Choroid plexus epithelial cell (primary cell): ENCODE data around the gene RPS6KA4.

Source experiments
- DNase-seq: peaks from one replicate; pipeline ENCODE4 v3.0.0-alpha.2; 2010; ENCODE audit warnings: low read depth
- H3K4me3 ChIP-seq: 2 replicates; pipeline ENCODE4 v1.5.1; 2011; ENCODE audit warnings: low read depth, mild to moderate bottlenecking, control low read depth, low read length, moderate library complexity
- CTCF ChIP-seq: conservative IDR thresholded peaks from 2 replicates; pipeline ENCODE4 v1.5.1; 2011; ENCODE audit warnings: low read depth, mild to moderate bottlenecking, control low read depth, inconsistent platforms, low read length, moderate library complexity

RPS6KA4 gene

GRCh38 chr11:64316672-64317324, 42.2 kb upstream of the RPS6KA4 start:
- H3K4me3 ChIP-seq: peak overlapping the region; percentile 99
- TF ChIP-seq CTCF: peak; percentile 20
- peak; percentile 26 for DNase-seq

DNA sequence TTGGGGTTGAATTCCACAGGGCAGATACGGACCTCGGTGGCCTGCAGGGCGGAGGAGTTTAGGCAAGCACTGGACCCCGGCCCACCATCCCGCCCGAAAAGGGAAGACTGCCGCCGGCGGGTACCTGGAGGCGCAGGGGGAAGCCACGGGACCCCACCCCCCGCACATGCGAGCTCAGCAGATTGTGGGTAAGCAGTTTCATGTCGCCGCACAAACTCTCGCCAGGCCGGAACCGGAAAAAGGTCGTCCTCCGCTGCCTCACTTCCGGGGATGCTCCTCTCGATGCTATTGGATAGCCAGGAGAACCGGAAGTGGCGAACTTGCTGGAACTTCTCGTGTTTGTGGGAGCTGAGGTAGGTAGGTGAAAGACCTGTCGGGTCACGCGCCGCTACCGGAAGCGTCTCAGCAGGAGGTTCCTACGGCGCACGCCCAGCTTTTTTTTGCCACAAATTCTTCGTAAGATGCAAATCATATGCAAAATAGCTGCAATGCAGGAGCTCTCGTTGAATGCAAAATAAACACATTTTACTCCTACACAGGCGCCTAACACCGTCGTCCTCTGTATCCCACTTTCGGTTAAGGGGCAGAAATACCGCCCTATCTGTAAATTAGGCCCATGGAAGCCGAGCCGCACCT, 41.5 kb upstream of the RPS6KA4 start, which contains the start of gene TRMT112:
Gene TRMT112 (minus strand): TSS at position 235 of the 636 bp plus-strand sequence. CDS start 33 bp downstream, at position 202.
- peak; percentile 99 for DNase-seq
- peak within 1 kb of the TSS; percentile 99 for H3K4me3 ChIP-seq
- TF ChIP-seq CTCF: no peak

GRCh38 chr11:64317961-64318765, 40.8 kb upstream of the RPS6KA4 start, which contains the start of gene PRDX5:
Gene PRDX5 (plus strand): TSS chr11:64318121. CDS start chr11:64318216, 95 bp downstream.
- peak within 1 kb of the TSS; percentile 99 for H3K4me3 ChIP-seq
- peak; percentile 97 for DNase-seq
- no peak for TF ChIP-seq CTCF

DNA sequence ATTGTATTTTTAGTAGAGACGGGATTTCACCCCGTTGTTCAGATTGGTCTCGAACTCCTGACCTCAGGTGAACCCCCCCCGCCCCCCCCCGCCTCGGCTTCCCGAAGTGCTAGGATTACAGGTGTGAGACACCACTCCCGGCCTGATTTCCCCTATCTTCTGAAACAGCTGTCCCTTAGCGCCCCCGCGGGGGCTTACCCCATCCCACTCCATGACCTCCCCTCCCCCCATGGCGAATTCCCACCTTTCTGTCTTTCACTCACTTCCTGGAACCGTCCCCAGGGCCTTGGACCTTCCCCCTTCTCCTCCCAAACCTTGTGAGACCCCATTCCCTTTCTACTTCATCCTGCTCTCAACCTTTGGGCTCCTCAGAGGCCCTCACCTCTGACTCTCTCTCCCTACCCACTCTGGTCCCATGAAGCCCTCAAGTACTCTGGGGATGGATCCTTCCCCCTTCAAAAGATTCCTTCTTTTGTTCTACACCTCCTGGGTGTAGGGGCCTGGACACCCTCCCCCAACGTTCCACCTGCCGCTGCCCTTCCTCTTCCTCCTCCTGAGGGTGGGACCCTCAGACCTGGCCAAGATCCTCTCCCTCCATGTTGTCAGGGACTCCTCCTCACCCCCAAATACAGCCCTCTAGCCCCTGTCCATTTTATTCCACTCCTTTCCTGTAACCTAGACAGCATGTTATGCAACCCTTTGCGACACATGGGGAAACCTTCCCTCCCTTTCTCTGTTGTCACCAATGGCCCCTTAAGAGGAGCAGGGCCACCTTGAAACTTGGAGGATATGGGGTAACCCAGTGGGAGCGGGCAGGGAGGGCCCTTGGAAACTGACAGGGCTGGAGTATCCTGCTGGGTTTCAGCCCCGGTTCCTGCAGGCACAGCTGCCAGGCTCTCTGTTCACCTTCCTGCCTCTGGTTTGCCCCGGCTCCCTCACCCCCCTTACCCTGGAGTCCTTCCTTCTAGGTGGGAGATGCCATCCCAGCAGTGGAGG, 39.9 kb upstream of the RPS6KA4 start:
- no peak for DNase-seq
- no peak for TF ChIP-seq CTCF
- peak overlapping the region; percentile 99 for H3K4me3 ChIP-seq

DNA sequence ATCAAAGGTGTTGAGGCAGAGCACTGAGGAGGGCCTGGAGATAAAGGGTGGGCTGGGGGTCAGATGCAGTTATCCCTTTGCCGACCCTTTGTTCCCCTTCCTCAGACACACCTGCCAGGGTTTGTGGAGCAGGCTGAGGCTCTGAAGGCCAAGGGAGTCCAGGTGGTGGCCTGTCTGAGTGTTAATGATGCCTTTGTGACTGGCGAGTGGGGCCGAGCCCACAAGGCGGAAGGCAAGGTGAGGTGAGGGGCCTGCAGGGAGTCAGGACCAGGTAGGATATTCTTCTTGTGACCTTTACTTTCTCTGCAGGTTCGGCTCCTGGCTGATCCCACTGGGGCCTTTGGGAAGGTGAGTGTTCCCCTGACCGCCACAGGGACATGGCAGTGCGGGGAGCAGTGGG, 38.4 kb upstream of the RPS6KA4 start:
- DNase-seq: no peak
- H3K4me3 ChIP-seq: no peak overlapping the region
- TF ChIP-seq CTCF: no peak

- DNase-seq: no peak
- TF ChIP-seq CTCF: no peak
- H3K4me3 ChIP-seq: no peak overlapping the region
These were observed 37.9 kb upstream of the RPS6KA4 start for GRCh38 chr11:64321026-64321425.
